ENCODE measurements around the gene ACAN. TPM values are rescaled to one million over a fixed set of nuclear protein-coding genes. Genes with fewer than 3 reads are reported as not detected.
A peak's percentile ranks its signal among the peaks of the same experiment; 100 is the strongest.

The ACAN gene
- total RNA-seq, 2 experiments from 2014 or later: not detected

- H3K36me3 ChIP-seq (ENCODE audit: insufficient read depth, low read length): no peaks in the 10 kb centered on the region
- CTCF ChIA-PET: no interaction called here
- intact Hi-C loops (cut with DNase I, micrococcal nuclease): no loop called here
- peaks cover 0 to 3% of the 10 kb centered on the region in 2 experiments for H3K9me3 ChIP-seq (ENCODE audit: control insufficient read depth in 1 of 2, insufficient read depth in 1 of 2, low read length in 2 of 2)
- peaks cover 37 to 76% of the 10 kb centered on the region in 2 experiments for H3K27me3 ChIP-seq (ENCODE audit: control insufficient read depth in 1 of 2, insufficient read depth in 2 of 2, low read length in 2 of 2)
- Mint-ChIP-seq H3K4me1 (ENCODE audit: low read depth) (peaks cover 11% of the 10 kb centered on the region), H3K27me3 (peaks cover 87% of the 10 kb centered on the region), H3K9me3 (no peaks in the 10 kb centered on the region), H3K4me3 (no peak overlapping the region), H3K36me3 (ENCODE audit: low read depth) (no peaks in the 10 kb centered on the region), H3K27ac (no peak overlapping the region)
- no peak for ATAC-seq (ENCODE audit: poor library complexity)
- POLR2A ChIA-PET: no interaction called here
- H3K27ac ChIP-seq (ENCODE audit: low read depth in 1 of 2, low read length in 2 of 2): no peak overlapping the region
- H3K4me3 ChIP-seq (ENCODE audit: low read length): no peak overlapping the region
- H3K4me1 ChIP-seq (ENCODE audit: insufficient read depth, low read length): peaks cover 5% of the 10 kb centered on the region
- TF ChIP-seq, protein P1, sequence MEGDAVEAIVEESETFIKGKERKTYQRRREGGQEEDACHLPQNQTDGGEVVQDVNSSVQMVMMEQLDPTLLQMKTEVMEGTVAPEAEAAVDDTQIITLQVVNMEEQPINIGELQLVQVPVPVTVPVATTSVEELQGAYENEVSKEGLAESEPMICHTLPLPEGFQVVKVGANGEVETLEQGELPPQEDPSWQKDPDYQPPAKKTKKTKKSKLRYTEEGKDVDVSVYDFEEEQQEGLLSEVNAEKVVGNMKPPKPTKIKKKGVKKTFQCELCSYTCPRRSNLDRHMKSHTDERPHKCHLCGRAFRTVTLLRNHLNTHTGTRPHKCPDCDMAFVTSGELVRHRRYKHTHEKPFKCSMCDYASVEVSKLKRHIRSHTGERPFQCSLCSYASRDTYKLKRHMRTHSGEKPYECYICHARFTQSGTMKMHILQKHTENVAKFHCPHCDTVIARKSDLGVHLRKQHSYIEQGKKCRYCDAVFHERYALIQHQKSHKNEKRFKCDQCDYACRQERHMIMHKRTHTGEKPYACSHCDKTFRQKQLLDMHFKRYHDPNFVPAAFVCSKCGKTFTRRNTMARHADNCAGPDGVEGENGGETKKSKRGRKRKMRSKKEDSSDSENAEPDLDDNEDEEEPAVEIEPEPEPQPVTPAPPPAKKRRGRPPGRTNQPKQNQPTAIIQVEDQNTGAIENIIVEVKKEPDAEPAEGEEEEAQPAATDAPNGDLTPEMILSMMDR (IDR thresholded peaks at IDR 0.05): no peak
- DNase-seq: no peak
Observed at GRCh38 chr15:88800738-88801137, 2.5 kb upstream of the ACAN start.

DNA sequence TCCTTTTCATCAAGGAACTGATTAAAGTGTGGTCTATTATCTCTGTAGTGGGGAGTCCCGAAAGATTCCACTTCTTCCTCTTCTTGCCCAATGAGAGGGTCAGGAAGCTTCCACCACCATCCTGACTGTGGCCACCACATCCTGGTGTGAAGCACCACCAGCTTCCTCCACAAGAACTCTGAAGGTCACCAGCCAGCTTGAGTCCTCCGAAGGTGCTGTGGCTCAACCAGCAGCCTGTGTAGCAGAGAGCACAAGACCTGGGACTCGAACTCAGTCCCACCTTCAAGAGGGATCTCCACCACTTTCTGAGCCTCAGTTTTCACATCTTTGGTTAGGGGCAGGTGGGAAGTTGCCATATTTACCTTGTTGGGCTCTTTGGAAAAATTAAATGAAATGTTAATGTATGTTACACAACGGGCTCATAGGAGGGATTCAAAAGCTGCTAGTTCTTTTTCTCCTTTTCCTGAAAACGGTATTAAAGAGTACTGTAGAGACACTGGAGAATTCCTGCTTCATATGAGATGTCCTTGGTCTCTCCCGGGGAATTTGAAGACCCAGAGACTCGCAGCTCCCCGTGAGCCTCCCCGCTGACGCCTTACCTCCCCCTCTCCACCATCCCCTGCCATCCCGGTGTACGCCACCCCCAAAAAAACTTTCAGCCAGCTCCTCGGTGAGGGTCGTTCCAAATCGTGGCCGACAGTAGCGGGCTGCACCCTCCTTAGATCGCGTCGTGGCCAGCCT lies 816 bp upstream of the ACAN start:
- intact Hi-C loops (cut with DNase I, micrococcal nuclease): no loop called here
- ChIA-PET CTCF (no interaction called here), POLR2A (no interaction called here)
- Mint-ChIP-seq H3K27ac (no peak overlapping the region), H3K4me1 (ENCODE audit: low read depth) (peaks cover 11% of the 10 kb centered on the region), H3K36me3 (ENCODE audit: low read depth) (no peaks in the 10 kb centered on the region), H3K9me3 (no peaks in the 10 kb centered on the region), H3K27me3 (peaks cover 86% of the 10 kb centered on the region), H3K4me3 (peak overlapping the region; percentile 43)
- no peak for DNase-seq
- H3K9me3 ChIP-seq (ENCODE audit: control insufficient read depth in 1 of 2, insufficient read depth in 1 of 2, low read length in 2 of 2): peaks cover 0 to 5% of the 10 kb centered on the region in 2 experiments
- no peak overlapping the region for H3K4me3 ChIP-seq (ENCODE audit: low read length)
- no peak overlapping the region for H3K27ac ChIP-seq (ENCODE audit: low read depth in 1 of 2, low read length in 2 of 2)
- H3K27me3 ChIP-seq (ENCODE audit: control insufficient read depth in 1 of 2, insufficient read depth in 2 of 2, low read length in 2 of 2): peaks cover 47 to 62% of the 10 kb centered on the region in 2 experiments
- ATAC-seq (ENCODE audit: poor library complexity): no peak
- H3K4me1 ChIP-seq (ENCODE audit: insufficient read depth, low read length): peaks cover 5% of the 10 kb centered on the region
- TF ChIP-seq, protein P1 (IDR thresholded peaks at IDR 0.05): no peak
- no peaks in the 10 kb centered on the region for H3K36me3 ChIP-seq (ENCODE audit: insufficient read depth, low read length)

DNA sequence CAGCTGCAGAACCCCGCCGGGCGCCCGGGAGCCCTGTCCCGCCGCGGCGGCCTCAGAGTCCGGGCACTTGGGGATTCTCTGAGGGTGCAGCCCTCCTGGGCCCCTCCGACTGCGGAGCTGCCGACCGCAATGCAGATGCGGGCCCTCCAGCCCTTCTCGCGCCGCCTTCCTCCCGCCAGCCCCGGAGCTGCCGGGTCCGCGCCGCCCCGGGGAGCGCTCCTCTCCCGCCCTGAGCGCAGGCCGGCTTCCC lies 320 bp upstream of the ACAN start:
- Mint-ChIP-seq H3K27ac (no peak overlapping the region), H3K27me3 (peaks cover 84% of the 10 kb centered on the region)
- POLR2A ChIA-PET: no interaction called here

More for the DNA sequence above, 320 bp upstream of the ACAN start:
- ATAC-seq (ENCODE audit: poor library complexity) (no peak), DNase-seq (no peak)
- CTCF ChIA-PET: no interaction called here
- Mint-ChIP-seq H3K36me3 (ENCODE audit: low read depth) (no peaks in the 10 kb centered on the region), H3K9me3 (no peaks in the 10 kb centered on the region), H3K4me3 (no peak overlapping the region), H3K4me1 (ENCODE audit: low read depth) (peaks cover 11% of the 10 kb centered on the region)
- peaks cover 46 to 59% of the 10 kb centered on the region in 2 experiments for H3K27me3 ChIP-seq (ENCODE audit: control insufficient read depth in 1 of 2, insufficient read depth in 2 of 2, low read length in 2 of 2)
- TF ChIP-seq, protein P1 (IDR thresholded peaks at IDR 0.05): no peak
- no peak overlapping the region for H3K27ac ChIP-seq (ENCODE audit: low read depth in 1 of 2, low read length in 2 of 2)
- intact Hi-C loops (cut with DNase I, micrococcal nuclease): no loop called here
- H3K4me1 ChIP-seq (ENCODE audit: insufficient read depth, low read length): peaks cover 5% of the 10 kb centered on the region
- no peaks in the 10 kb centered on the region for H3K36me3 ChIP-seq (ENCODE audit: insufficient read depth, low read length)
- no peak overlapping the region for H3K4me3 ChIP-seq (ENCODE audit: low read length)
- peaks cover 0 to 7% of the 10 kb centered on the region in 2 experiments for H3K9me3 ChIP-seq (ENCODE audit: control insufficient read depth in 1 of 2, insufficient read depth in 1 of 2, low read length in 2 of 2)
